Liver (tissue), 9 donors: ENCODE results near the gene MAPK1. TPM values are rescaled to one million over a fixed set of nuclear protein-coding genes. Genes with fewer than 3 reads are reported as not detected.
"Not testable (repeated sequence)": the region's sequence is repeated elsewhere in the genome, so short reads cannot be mapped to it uniquely, and the experiment has no call there.

Experiments used
- DNase-seq: peaks from one replicate; pipeline ENCODE4 v3.0.0-alpha.2; 2017; ENCODE audit warnings: low spot score
- H3K27ac ChIP-seq, 2 donors: one replicate each; pipeline ENCODE4 v1.7.0; 2013; ENCODE audit warnings: inconsistent platforms in 2 of 2, low read length in 2 of 2, control low read depth in 1 of 2, low read depth in 1 of 2, mild to moderate bottlenecking in 1 of 2
- H3K27me3 ChIP-seq, 4 donors: one replicate each; pipeline versions ENCODE4 v1.6.1 to v1.7.0; 2013; ENCODE audit warnings: low read length in 3 of 4, inconsistent platforms in 1 of 4, mild to moderate bottlenecking in 1 of 4, moderate library complexity in 1 of 4; ENCODE audit not compliant: control insufficient read depth in 4 of 4, insufficient read depth in 4 of 4
- H3K36me3 ChIP-seq, 4 donors: one replicate each; pipeline versions ENCODE4 v1.6.1 to v1.7.0; 2013; ENCODE audit warnings: low read length in 3 of 4, mild to moderate bottlenecking in 3 of 4, low read depth in 1 of 4, moderate library complexity in 1 of 4; ENCODE audit not compliant: control insufficient read depth in 4 of 4, insufficient read depth in 3 of 4
- H3K4me1 ChIP-seq, 4 donors: one replicate each; pipeline versions ENCODE4 v1.6.1 to v1.7.0; 2013; ENCODE audit warnings: low read length in 3 of 4, mild to moderate bottlenecking in 3 of 4, moderate library complexity in 1 of 4; ENCODE audit not compliant: control insufficient read depth in 4 of 4, insufficient read depth in 4 of 4
- H3K4me3 ChIP-seq, 3 donors: one replicate each; pipeline versions ENCODE4 v1.6.1 to v1.7.0; 2013; ENCODE audit warnings: low read length in 3 of 3, control low read depth in 1 of 3, low read depth in 1 of 3, mild to moderate bottlenecking in 1 of 3
- H3K9ac ChIP-seq, 2 donors: one replicate each; pipeline ENCODE4 v1.7.0; 2013; ENCODE audit warnings: low read length in 2 of 2, mild to moderate bottlenecking in 2 of 2, moderate library complexity in 2 of 2, control low read depth in 1 of 2, low read depth in 1 of 2
- H3K9me3 ChIP-seq, 4 donors: one replicate each; pipeline versions ENCODE4 v1.6.1 to v1.7.0; 2013; ENCODE audit warnings: low read length in 3 of 4; ENCODE audit not compliant: control insufficient read depth in 4 of 4
- EGR1 ChIP-seq, 2 donors: IDR thresholded peaks; 2 replicates each; pipeline ENCODE4 v1.6.1; 2016 to 2018; ENCODE audit warnings: antibody characterized with exemption in 2 of 2, low read depth in 2 of 2
- FOXA1 ChIP-seq: IDR thresholded peaks from 2 replicates; pipeline ENCODE4 v1.6.1; 2016; ENCODE audit warnings: antibody characterized with exemption
- FOXA2 ChIP-seq: IDR thresholded peaks from 2 replicates; pipeline ENCODE4 v1.6.1; 2016; ENCODE audit warnings: antibody characterized with exemption
- GABPA ChIP-seq, 2 donors: IDR thresholded peaks in 1 of 2; conservative IDR thresholded peaks in 1 of 2; 2 replicates each; pipeline ENCODE4 v1.6.1; 2016; ENCODE audit warnings: antibody characterized with exemption in 2 of 2, mild to moderate bottlenecking in 1 of 2, moderate library complexity in 1 of 2
- HNF4A ChIP-seq, 2 donors: conservative IDR thresholded peaks; 2 replicates each; pipeline ENCODE4 v1.6.1; 2016; ENCODE audit warnings: antibody characterized with exemption in 2 of 2, mild to moderate bottlenecking in 2 of 2
- HNF4G ChIP-seq: IDR thresholded peaks from 2 replicates; pipeline ENCODE4 v1.6.1; 2016; ENCODE audit warnings: antibody characterized with exemption
- JUND ChIP-seq, 2 donors: IDR thresholded peaks; 2 replicates each; pipeline ENCODE4 v1.6.1; 2016; ENCODE audit warnings: antibody characterized with exemption in 2 of 2
- NR2F2 ChIP-seq: IDR thresholded peaks from 2 replicates; pipeline ENCODE4 v1.6.1; 2016; ENCODE audit warnings: antibody characterized with exemption
- RAD21 ChIP-seq, 2 donors: IDR thresholded peaks; 2 replicates each; pipeline ENCODE4 v1.6.1; 2016; ENCODE audit warnings: antibody characterized with exemption in 2 of 2, mild to moderate bottlenecking in 2 of 2
- RXRA ChIP-seq, 2 donors: IDR thresholded peaks; 2 replicates each; pipeline ENCODE4 v1.6.1; 2017 to 2018; ENCODE audit warnings: antibody characterized with exemption in 2 of 2, mild to moderate bottlenecking in 1 of 2
- TAF1 ChIP-seq: conservative IDR thresholded peaks from 2 replicates; pipeline ENCODE4 v1.6.1; 2016; ENCODE audit warnings: antibody characterized with exemption, mild to moderate bottlenecking
- YY1 ChIP-seq: IDR thresholded peaks from 2 replicates; pipeline ENCODE4 v1.6.1; 2016; ENCODE audit warnings: antibody characterized with exemption, mild to moderate bottlenecking
- WGBS: extraction: QIAGEN DNeasy Blood & Tissue Kit; methylation state at CpG from one replicate; pipeline ENCODE4 v1.1.7; 2013; 5-methylcytosine and 5-hydroxymethylcytosine counted together
- polyA plus RNA-seq, 2 donors: library from polyadenylated mRNA; stranded (reverse) in 1 of 2; unstranded in 1 of 2; fragments of 200-250 nt in 1 of 2; fragments of >200 nt in 1 of 2; fragmentation: Nextera tagmentation in 1 of 2; extraction: Ambion mirVana in 1 of 2; gene quantifications; one replicate each; pipeline versions ENCODE4 v1.2.1 to v1.2.3, GENCODE V29; 2013 to 2015
- total RNA-seq, 2 donors: library from RNA; depleted of rRNA; stranded (reverse); fragments of >200 nt; gene quantifications; one replicate each; pipeline ENCODE4 v1.2.3, GENCODE V29; 2014
- TF ChIP-seq, protein P1 (sequence below): IDR thresholded peaks from 2 replicates; pipeline ENCODE4 v1.6.1; 2016; ENCODE audit warnings: antibody characterized with exemption
- TF ChIP-seq, protein P2 (sequence below): IDR thresholded peaks from 2 replicates; pipeline ENCODE4 v1.6.1; 2016; ENCODE audit warnings: antibody characterized with exemption
- TF ChIP-seq, protein P3 (sequence below): fragments of 150-350 bp; IDR thresholded peaks from 2 replicates; pipeline ENCODE4 v1.5.1; 2017; ENCODE audit warnings: improper control_type of control experiment, low read depth, low read length; ENCODE audit not compliant: missing input control
- TF ChIP-seq, protein P4 (sequence below): IDR thresholded peaks from 2 replicates; pipeline ENCODE4 v1.6.1; 2016; ENCODE audit warnings: antibody characterized with exemption, mild to moderate bottlenecking
- donor health status: healthy.
- donor health status: healthy.
- donor health status: healthy.
- donor health status: healthy.
- donor health status: healthy.

The MAPK1 gene
- total and polyA plus RNA-seq, 4 donors, result 8.3 to 31.8 (median 22.8) TPM

DNA sequence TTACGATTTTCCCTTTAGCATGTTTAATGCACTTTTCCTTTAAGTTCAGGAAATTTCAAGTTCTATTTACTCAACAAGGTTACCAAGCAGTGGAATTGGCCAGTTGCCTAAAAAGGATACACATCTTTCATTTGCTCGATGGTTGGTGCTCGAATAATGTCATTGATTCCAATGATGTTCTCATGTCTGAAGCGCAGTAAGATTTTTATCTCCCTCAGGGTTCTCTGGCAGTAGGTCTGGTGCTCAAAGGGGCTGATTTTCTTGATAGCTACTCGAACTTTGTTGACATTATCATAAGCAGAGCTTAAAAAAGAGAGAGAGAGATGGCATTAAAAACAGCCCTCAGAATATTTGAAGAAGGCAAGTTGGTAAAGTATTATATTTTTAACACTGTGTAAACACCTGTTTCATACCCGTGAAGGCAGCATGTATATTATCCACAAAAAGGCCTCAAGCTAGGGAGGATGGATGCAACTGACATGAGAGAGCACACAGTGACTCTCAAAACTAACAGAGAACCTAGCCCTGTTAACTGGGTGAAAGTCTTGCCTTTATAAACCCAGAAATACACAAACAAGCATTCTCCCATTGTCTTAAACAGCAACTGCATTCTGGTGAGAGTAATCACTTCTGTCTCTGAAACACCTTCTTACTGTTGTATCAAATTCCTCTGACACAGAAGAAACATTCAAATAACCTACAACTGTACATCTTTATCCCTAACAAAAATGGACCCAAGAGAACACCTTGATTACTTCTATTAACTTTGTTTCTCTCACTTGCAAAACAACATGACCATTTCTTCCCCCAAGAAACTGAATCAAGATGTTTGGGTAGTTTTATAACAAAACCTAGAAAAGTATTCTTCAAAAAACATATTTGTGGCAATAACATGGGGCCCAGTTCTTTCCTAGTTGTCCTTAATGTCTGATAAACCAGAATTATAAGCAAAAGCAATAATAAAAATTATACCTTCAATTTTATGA is 59.6 kb downstream of the MAPK1 start (continued):
- TF ChIP-seq, protein P1, sequence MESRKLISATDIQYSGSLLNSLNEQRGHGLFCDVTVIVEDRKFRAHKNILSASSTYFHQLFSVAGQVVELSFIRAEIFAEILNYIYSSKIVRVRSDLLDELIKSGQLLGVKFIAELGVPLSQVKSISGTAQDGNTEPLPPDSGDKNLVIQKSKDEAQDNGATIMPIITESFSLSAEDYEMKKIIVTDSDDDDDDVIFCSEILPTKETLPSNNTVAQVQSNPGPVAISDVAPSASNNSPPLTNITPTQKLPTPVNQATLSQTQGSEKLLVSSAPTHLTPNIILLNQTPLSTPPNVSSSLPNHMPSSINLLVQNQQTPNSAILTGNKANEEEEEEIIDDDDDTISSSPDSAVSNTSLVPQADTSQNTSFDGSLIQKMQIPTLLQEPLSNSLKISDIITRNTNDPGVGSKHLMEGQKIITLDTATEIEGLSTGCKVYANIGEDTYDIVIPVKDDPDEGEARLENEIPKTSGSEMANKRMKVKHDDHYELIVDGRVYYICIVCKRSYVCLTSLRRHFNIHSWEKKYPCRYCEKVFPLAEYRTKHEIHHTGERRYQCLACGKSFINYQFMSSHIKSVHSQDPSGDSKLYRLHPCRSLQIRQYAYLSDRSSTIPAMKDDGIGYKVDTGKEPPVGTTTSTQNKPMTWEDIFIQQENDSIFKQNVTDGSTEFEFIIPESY, result no peak
- TF ChIP-seq RAD21 (IDR thresholded peaks at IDR 0.05), result no peak
- no peak for TF ChIP-seq JUND (IDR thresholded peaks at IDR 0.05)
- no peak for TF ChIP-seq RXRA (IDR thresholded peaks at IDR 0.05)
- TF ChIP-seq GABPA (IDR thresholded peaks at IDR 0.05 in 1 of 2, conservative IDR thresholded peaks at IDR 0.05 in 1 of 2), result no peak
- TF ChIP-seq HNF4G, result no peak
- no peak for TF ChIP-seq EGR1 (IDR thresholded peaks at IDR 0.05; ENCODE audit: low read depth in 2 of 2)
- no peak for TF ChIP-seq YY1
- TF ChIP-seq, protein P2, sequence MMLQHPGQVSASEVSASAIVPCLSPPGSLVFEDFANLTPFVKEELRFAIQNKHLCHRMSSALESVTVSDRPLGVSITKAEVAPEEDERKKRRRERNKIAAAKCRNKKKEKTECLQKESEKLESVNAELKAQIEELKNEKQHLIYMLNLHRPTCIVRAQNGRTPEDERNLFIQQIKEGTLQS, result no peak
- no peak for TF ChIP-seq FOXA1

DNA sequence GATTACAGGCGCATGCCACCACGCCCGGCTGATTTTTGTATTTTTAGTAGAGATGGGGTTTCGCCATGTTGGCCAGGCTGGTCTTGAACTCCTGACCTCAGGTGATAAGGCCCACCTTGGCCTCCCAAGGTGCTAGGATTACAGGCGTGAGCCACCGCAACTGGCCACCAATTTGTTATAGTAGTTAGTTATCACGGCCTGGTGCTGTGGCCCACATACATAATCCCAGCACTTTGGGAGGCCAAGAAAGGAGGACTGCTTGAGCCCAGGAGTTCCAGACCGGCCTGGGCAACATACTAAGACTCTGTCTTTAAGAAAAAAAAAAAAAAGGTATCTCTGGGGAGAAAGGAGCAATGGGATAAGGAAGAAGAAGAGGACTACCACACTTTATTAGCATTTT is 62.1 kb downstream of the MAPK1 start:
- not testable (repeated sequence) for H3K4me1 ChIP-seq, H3K4me3 ChIP-seq, H3K9ac ChIP-seq, H3K27me3 ChIP-seq, H3K9me3 ChIP-seq, H3K27ac ChIP-seq, DNase-seq
- WGBS, result 98% methylated on average over 8 of the region's 8 CpGs
- peaks cover 8 to 38% (median 32%) of the 10 kb centered on the region in 4 donors for H3K36me3 ChIP-seq

DNA sequence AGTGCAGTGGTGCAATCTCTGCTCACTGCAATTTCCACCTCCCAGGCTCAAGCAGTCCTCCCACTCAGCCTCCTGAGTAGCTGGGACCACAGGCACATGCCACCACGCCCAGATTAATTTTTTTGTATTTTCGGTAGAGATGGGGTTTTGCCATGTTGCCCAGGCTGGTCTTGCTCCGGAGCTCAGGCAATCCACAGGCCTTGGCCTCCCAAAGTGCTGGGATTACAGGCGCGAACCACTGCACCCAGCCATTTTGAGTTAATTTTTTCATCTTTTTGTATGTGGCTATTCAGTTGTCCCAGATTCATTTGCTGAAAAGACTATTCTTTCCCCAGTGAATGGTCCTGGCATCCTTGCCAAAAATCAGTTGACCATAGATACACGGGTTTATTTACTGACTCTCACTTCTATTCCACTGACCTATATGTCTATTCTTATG is 63.6 kb downstream of the MAPK1 start:
- 93% methylated on average over 6 of the region's 6 CpGs for WGBS
- Histone ChIP-seq H3K36me3 (peaks cover 8 to 39% (median 35%) of the 10 kb centered on the region in 4 donors), H3K4me3 (no peak overlapping the region), H3K4me1 (no peaks in the 10 kb centered on the region), H3K9ac (no peak overlapping the region), H3K27me3 (no peaks in the 10 kb centered on the region), H3K9me3 (no peaks in the 10 kb centered on the region), H3K27ac (no peak overlapping the region)
- no peak for TF ChIP-seq NR2F2
- no peak for TF ChIP-seq TAF1
- TF ChIP-seq, protein P1, result no peak
- TF ChIP-seq, protein P3, sequence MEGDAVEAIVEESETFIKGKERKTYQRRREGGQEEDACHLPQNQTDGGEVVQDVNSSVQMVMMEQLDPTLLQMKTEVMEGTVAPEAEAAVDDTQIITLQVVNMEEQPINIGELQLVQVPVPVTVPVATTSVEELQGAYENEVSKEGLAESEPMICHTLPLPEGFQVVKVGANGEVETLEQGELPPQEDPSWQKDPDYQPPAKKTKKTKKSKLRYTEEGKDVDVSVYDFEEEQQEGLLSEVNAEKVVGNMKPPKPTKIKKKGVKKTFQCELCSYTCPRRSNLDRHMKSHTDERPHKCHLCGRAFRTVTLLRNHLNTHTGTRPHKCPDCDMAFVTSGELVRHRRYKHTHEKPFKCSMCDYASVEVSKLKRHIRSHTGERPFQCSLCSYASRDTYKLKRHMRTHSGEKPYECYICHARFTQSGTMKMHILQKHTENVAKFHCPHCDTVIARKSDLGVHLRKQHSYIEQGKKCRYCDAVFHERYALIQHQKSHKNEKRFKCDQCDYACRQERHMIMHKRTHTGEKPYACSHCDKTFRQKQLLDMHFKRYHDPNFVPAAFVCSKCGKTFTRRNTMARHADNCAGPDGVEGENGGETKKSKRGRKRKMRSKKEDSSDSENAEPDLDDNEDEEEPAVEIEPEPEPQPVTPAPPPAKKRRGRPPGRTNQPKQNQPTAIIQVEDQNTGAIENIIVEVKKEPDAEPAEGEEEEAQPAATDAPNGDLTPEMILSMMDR, result no peak
- no peak for TF ChIP-seq FOXA2
- TF ChIP-seq JUND (IDR thresholded peaks at IDR 0.05), result no peak
- no peak for TF ChIP-seq RAD21 (IDR thresholded peaks at IDR 0.05)
- no peak for TF ChIP-seq HNF4G
- no peak for TF ChIP-seq YY1
- TF ChIP-seq GABPA (IDR thresholded peaks at IDR 0.05 in 1 of 2, conservative IDR thresholded peaks at IDR 0.05 in 1 of 2), result no peak
- TF ChIP-seq, protein P4, sequence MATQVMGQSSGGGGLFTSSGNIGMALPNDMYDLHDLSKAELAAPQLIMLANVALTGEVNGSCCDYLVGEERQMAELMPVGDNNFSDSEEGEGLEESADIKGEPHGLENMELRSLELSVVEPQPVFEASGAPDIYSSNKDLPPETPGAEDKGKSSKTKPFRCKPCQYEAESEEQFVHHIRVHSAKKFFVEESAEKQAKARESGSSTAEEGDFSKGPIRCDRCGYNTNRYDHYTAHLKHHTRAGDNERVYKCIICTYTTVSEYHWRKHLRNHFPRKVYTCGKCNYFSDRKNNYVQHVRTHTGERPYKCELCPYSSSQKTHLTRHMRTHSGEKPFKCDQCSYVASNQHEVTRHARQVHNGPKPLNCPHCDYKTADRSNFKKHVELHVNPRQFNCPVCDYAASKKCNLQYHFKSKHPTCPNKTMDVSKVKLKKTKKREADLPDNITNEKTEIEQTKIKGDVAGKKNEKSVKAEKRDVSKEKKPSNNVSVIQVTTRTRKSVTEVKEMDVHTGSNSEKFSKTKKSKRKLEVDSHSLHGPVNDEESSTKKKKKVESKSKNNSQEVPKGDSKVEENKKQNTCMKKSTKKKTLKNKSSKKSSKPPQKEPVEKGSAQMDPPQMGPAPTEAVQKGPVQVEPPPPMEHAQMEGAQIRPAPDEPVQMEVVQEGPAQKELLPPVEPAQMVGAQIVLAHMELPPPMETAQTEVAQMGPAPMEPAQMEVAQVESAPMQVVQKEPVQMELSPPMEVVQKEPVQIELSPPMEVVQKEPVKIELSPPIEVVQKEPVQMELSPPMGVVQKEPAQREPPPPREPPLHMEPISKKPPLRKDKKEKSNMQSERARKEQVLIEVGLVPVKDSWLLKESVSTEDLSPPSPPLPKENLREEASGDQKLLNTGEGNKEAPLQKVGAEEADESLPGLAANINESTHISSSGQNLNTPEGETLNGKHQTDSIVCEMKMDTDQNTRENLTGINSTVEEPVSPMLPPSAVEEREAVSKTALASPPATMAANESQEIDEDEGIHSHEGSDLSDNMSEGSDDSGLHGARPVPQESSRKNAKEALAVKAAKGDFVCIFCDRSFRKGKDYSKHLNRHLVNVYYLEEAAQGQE, result no peak
- no peak for TF ChIP-seq HNF4A (conservative IDR thresholded peaks at IDR 0.05)
- TF ChIP-seq RXRA (IDR thresholded peaks at IDR 0.05), result no peak
- TF ChIP-seq FOXA1, result no peak
- DNase-seq, result no peak
